Muscle of arm (tissue), 12 donors: ENCODE measurements around the gene BRSK2. TPM values are rescaled to one million over a fixed set of nuclear protein-coding genes. Genes with fewer than 3 reads are reported as not detected.
A peak's percentile ranks its signal among the peaks of the same experiment; 100 is the strongest.
"Not testable (repeated sequence)": the region's sequence is repeated elsewhere in the genome, so short reads cannot be mapped to it uniquely, and the experiment has no call there.

Source experiments
- DNase-seq: peaks from one replicate; pipeline ENCODE4 v3.0.0-alpha.2; 2013
- polyA plus RNA-seq, 12 donors: library from polyadenylated mRNA; unstranded; fragments of 120-200 nt; gene quantifications; one replicate each; pipeline ENCODE4 v1.2.1, GENCODE V29; 2013; ENCODE audit not compliant: insufficient read length in 12 of 12

Gene BRSK2
- polyA plus RNA-seq, 12 donors = 0.59 to 2.6 (median 1.2) TPM; not detected in 2

- no peak for DNase-seq
These were observed 36.2 kb upstream of the BRSK2 start for GRCh38 chr11:1353383-1354124.

- DNase-seq = no peak
These were observed 35.4 kb upstream of the BRSK2 start for GRCh38 chr11:1354125-1354938.

DNA sequence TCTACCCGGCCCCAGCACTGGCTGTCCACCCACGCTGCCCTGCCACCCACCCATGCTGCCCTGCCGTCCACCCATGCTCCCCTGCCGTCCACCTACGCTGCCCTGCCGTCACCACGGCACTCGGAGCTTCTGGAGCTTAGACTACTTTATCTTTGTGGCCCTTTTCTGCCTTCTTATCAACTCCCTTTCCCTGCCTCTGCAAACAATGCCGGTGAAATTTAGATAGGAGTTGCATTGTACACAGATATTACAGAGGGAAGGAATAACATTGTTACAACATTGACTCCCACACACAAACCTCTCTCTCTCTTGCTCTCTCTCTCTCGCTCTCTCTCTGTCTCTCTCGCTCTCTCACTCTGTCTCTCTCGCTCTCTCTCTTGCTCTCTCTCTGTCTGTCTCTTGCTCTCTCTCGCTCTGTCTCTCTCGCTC lies 33.7 kb upstream of the BRSK2 start:
- DNase-seq = no peak

DNA sequence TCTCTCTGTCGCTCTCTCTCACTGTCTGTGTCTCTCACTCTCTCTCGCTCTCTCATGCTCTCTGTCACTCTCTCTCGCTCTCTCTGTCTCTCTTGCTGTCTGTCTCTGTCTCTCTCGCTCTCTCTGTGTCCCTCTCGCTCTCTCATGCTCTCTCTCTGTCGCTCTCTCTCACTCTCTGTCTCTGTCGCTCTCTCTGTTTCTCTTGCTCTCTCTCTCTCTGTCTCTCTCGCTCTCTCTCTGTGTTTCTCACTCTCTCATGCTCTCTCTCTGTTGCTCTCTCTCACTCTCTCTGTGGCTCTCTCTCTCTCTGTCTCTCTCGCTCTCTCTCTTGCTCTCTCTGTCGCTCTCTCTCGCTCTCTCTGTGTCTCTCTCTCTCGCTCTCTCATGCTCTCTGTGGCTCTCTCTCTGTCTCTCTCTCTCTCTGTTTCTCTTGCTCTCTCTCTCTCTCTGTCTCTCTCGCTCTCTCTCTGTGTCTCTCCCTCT lies 33.2 kb upstream of the BRSK2 start:
- no peak for DNase-seq

DNA sequence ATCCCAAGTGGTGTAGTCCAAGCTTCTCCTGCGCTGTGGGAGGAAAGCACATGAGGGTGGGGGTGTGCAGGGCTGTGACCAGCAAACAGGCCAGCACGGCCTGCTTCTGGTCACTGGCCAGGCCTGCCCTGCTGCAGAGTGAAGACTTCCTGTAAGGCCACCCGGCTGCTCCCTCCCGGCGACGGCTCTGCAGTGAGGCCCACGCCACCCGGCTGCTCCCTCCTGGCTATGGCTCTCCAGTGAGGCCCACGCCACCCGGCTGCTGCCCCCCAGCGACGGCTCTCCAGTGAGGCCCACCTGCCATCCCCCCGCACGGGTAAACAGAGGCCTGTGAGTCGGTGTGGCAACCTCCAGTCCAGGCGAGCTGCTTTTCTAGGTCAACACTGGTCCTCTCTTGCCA lies 31.4 kb upstream of the BRSK2 start:
- DNase-seq = peak; percentile 39

DNA sequence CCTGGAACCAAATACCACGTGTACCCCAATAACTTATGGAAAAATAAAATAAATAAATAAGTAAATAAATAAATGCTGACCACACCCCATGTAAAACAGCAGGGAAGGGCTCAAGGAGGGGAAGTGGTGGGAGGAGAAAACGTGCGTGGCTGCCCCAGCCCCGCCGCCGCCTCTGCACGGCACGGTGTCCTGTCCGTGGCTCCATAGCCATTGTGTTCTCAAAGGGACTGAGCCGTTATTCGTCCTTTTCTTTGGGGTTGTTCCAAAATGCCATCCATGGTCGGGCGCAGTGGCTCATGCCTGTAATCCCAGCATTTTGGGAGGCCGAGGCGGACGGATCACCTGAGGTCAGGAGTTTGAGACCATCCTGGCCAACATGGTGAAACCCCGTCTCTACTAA lies 30.8 kb upstream of the BRSK2 start:
- not testable (repeated sequence) for DNase-seq

- no peak for DNase-seq
These were observed 30.2 kb upstream of the BRSK2 start for GRCh38 chr11:1359556-1359955.

DNA sequence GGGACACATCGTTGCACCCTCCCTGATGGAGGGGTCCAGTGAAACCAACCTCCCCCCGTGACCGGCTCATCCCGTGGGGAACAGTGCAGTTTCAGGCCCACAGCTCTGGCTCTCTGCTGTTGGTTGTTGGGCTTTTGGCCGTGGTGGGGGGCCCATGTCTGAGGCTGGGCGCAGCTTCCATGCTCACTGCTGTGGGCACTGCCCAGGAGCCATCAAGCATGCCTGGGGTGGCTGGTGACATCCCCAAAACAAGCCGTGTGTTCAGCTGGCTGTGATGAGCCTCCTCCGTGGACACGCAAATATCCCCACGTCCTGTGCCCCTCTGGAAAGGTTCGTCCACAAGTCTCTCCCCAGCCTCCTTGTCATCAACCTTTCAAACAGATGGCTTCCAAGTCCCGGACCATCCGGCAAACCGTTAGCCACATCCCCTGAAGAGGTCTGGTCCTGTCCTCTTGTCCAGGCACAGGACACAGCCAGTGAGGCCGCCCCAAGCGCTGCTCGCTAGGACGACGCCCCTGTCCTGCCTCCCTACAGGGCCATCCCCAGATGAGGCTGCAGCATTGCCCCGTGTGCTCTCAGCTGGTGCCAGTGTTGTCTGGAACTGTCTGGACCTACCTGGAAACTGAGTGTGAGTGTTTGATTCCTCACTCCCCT lies 29.4 kb upstream of the BRSK2 start:
- DNase-seq = no peak

- no peak for DNase-seq
These were observed 28.8 kb upstream of the BRSK2 start for GRCh38 chr11:1360835-1361357.

DNA sequence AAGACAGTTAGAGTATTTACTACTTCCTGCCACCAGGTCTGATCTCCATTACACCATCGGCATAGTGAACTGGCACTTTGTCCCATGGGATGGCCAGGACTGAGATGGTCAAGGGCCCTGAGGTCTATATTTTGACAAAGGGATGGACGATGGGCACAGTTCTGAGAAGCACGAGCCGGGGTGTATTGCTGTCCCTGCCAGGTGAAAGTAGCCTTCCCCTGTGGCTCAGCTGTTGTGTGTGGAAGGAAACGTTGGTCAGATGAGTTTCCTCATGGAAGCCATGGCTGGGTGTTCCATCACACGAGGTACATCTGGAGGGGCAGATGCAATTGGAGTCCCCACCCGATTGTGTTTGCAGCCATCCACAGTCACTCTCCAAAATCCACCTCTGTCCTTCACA lies 27.9 kb upstream of the BRSK2 start:
- no peak for DNase-seq

DNA sequence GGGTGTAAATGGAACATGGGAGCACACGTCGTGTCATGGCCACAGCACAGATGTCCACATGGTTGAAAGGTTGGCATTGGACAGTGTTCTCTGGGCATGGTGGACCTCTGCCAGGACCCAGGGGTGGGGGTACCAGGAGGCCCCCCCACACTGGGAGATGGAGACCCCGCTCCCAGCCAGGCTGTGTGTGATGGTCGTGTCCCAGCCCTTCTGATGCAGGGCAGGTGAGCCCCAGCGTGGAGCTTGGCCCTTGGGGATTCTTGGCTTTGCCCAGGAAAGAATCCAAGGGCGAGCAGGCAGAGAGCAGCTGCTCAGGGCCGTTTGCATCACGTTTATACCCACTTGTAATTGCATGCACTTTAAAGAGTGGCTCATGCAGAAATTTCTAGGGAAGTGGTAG lies 22.0 kb upstream of the BRSK2 start:
- DNase-seq = no peak

- DNase-seq = no peak
These were observed 21.5 kb upstream of the BRSK2 start for GRCh38 chr11:1368216-1368615.

GRCh38 chr11:1368966-1369365 lies 20.8 kb upstream of the BRSK2 start:
- no peak for DNase-seq

- DNase-seq = no peak
These were observed 20.2 kb upstream of the BRSK2 start for GRCh38 chr11:1369371-1370005.

- DNase-seq = no peak
These were observed 19.3 kb upstream of the BRSK2 start for GRCh38 chr11:1370186-1371025.

GRCh38 chr11:1371026-1371325 lies 18.8 kb upstream of the BRSK2 start:
- no peak for DNase-seq

- no peak for DNase-seq
These were observed 18.4 kb upstream of the BRSK2 start for GRCh38 chr11:1371377-1371776.

DNA sequence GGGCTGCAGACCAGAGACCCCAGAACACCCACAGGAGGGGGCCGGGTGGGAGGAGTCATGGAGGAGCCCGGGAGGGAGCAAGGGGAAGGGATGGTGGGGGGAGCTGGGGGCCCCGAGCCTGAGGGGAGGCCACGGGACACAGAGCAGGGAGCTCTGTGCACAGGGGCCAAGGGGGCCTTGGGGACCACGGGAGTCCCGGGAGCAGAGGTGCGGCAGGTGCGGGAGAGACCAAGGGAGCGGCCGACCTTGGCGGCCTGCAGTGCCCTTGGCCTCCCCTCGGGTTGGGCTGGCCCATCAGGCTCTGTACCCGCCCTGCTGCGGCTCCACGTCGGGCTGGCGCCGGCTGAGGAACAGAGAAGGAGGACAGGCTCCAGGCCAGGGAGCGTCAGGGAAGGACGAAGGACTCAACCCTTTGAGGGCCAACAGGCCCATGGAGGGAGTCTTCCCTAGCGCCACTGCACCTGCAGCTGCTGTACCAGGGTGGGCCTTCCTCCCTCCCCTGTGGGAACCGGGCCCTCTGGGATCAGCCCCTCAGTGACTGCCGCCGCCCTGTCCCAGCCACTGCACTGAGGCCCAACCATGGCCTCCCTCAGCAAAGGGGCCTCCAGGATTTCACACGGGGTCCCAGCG lies 17.8 kb upstream of the BRSK2 start:
- DNase-seq = no peak

GRCh38 chr11:1372660-1373059 lies 17.1 kb upstream of the BRSK2 start:
- no peak for DNase-seq

DNA sequence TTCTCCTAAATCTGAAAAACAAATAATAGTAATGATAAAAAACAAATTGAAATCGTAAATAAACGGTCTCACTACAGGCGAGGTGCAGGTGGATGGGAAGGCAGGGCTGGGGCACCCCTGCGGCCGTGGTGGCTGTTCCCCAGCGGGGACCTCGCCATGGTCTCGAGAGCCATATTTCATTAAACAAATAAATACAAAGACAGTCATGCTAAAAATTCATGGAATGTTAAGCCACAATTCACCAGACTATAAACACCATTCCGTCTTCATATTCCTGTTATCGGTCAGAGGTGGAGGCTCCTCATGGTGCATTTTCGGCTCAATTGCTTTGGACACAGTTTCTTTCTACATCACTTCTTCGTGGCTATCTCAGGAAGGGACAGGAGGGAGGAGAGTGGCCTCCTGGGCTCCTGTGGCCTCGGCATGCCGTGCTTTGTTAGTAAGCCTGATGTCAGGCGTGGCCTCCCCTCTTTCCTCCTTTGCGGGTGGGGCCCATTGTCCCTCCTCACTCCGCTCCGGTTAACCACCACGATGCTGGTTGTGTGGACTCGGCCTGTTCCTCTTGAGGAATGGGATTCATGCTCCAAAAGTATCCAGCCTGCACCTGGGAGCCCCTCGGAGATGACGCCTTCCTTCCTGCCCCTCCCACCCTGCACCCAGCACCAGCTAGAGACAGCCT lies 16.1 kb upstream of the BRSK2 start:
- no peak for DNase-seq
